SK-MEL-5 (cell line): ENCODE measurements around the gene UQCRHL. TPM values are rescaled to one million over a fixed set of nuclear protein-coding genes. Genes with fewer than 3 reads are reported as not detected.
A peak's percentile ranks its signal among the peaks of the same experiment; 100 is the strongest.
"Not testable (repeated sequence)": the region's sequence is repeated elsewhere in the genome, so short reads cannot be mapped to it uniquely, and the experiment has no call there.

ENCODE experiments used
- DNase-seq: peaks from one replicate; pipeline ENCODE4 v3.0.0-alpha.2; 2016; ENCODE audit warnings: low read depth, low spot score
- in situ Hi-C: cut with HindIII; loops from 2 replicates; pipeline ENCODE4 v1.10.0; 2016; ENCODE audit warnings: low sequenced_read_pairs, high pct_unique_total_duplicates, low pct_unique_long_range_greater_than_20kb
- polyA plus RNA-seq, 2 experiments: library from polyadenylated mRNA; depleted of rRNA; stranded (reverse); fragments of >200 nt; gene quantifications; 2 replicates each; pipeline ENCODE4 v1.2.3, GENCODE V29; 2015
- total RNA-seq: library from RNA; depleted of rRNA; stranded (reverse); fragments of >200 nt; shearing (Covaris generic); gene quantifications from 2 replicates; pipeline ENCODE4 v1.2.3, GENCODE V29; 2014; rRNA removed

The UQCRHL gene
- total RNA-seq, result 8.3 and 9.2 TPM in 2 replicates
- polyA plus RNA-seq (2015; cell fraction: cytosol; rRNA removed), result 1.1 and 1.6 TPM in 2 replicates
- polyA plus RNA-seq (2015; cell fraction: nucleus; rRNA removed), result 0.12 TPM in 1 of 2 replicates, not detected in the other

- in situ Hi-C loops, DNase-seq: not testable (repeated sequence)
Observed at GRCh38 chr1:15807549-15807948, at the start of gene UQCRHL. UQCRHL (minus strand) TSS chr1:15807649; CDS start chr1:15807649, 0 bp downstream.

- in situ Hi-C loops, result no loop called here
- DNase-seq, result no peak
Observed at GRCh38 chr1:15856888-15857287, 49.4 kb upstream of the UQCRHL start.

GRCh38 chr1:15852828-15853302 lies 45.4 kb upstream of the UQCRHL start:
- in situ Hi-C loops, result no loop called here
- DNase-seq, result no peak

- no peak for DNase-seq
- in situ Hi-C loops, result no loop called here
Observed at GRCh38 chr1:15852036-15852827, 44.8 kb upstream of the UQCRHL start.

GRCh38 chr1:15851210-15852035 lies 44.0 kb upstream of the UQCRHL start:
- DNase-seq, result peak; percentile 40
- in situ Hi-C loops, result no loop called here

- in situ Hi-C loops, result no loop called here
- no peak for DNase-seq
Observed at GRCh38 chr1:15850471-15851001, 43.1 kb upstream of the UQCRHL start.

- in situ Hi-C loops, result no loop called here
- peak; percentile 88 for DNase-seq
Observed at GRCh38 chr1:15849775-15850324, 42.4 kb upstream of the UQCRHL start.

GRCh38 chr1:15848929-15849774 lies 41.7 kb upstream of the UQCRHL start:
- in situ Hi-C loops, result no loop called here
- DNase-seq, result peak; percentile 86

GRCh38 chr1:15848143-15848928 lies 40.9 kb upstream of the UQCRHL start:
- in situ Hi-C loops, result no loop called here
- no peak for DNase-seq

- DNase-seq, result no peak
- in situ Hi-C loops, result no loop called here
Observed at GRCh38 chr1:15847893-15848142, 40.4 kb upstream of the UQCRHL start.

GRCh38 chr1:15847100-15847892 lies 39.8 kb upstream of the UQCRHL start, which contains the start of gene SPEN:
SPEN (plus strand) TSS chr1:15847707; CDS start chr1:15848068, 361 bp downstream.
- in situ Hi-C loops, result no loop called here
- peak; percentile 95 for DNase-seq

GRCh38 chr1:15846056-15846455 lies 38.6 kb upstream of the UQCRHL start:
- in situ Hi-C loops, DNase-seq: not testable (repeated sequence)

- in situ Hi-C loops, result no loop called here
- no peak for DNase-seq
Observed at GRCh38 chr1:15843826-15844572, 36.5 kb upstream of the UQCRHL start.

GRCh38 chr1:15838721-15839120 lies 31.3 kb upstream of the UQCRHL start:
- no peak for DNase-seq
- in situ Hi-C loops, result no loop called here

GRCh38 chr1:15837931-15838330 lies 30.5 kb upstream of the UQCRHL start:
- in situ Hi-C loops, result no loop called here
- no peak for DNase-seq
